ENCODE measurements around the gene XRCC6. TPM values are rescaled to one million over a fixed set of nuclear protein-coding genes. Genes with fewer than 3 reads are reported as not detected.
A peak's percentile ranks its signal among the peaks of the same experiment; 100 is the strongest.
"Not testable (repeated sequence)": the region's sequence is repeated elsewhere in the genome, so short reads cannot be mapped to it uniquely, and the experiment has no call there.

XRCC6 gene
- total RNA-seq, 2 experiments from 2014 or later: 274 to 359 TPM

GRCh38 chr22:41612603-41613306 lies 8.3 kb upstream of the XRCC6 start:
- Mint-ChIP-seq H3K4me1 (peaks cover 19% of the 10 kb centered on the region), H3K4me3 (no peak overlapping the region), H3K27me3 (no peaks in the 10 kb centered on the region), H3K27ac (no peak overlapping the region), H3K9me3 (ENCODE audit: low read depth) (no peaks in the 10 kb centered on the region), H3K36me3 (peaks cover 20% of the 10 kb centered on the region)
- CTCF ChIA-PET: interaction anchor here (1.7 to 2.6 kb wide), 2 partner anchors 15 to 33 kb away, joined by 3 to 9 read pairs; no protein-coding TSS in a partner anchor
- DNase-seq: no peak
- ATAC-seq: no peak

DNA sequence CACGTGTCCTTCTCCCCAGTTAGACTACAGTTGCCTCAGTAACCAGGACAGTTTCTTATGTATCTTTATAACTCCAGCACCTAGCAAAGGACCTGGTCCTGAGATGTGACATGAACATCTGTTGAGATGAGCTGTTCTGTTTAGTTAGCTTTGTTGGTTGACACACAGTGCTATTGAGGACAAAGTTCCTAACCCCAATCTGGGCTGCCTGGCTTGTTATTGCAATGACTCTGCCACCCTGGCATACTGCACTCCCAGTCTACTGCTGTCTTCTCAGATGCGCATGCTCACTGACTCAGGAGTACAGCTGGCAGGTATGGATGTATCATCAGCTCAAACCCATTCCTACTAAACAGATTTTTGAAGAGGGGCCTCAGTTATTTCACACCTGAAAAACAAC lies 7.6 kb upstream of the XRCC6 start:
- CTCF ChIA-PET: interaction anchor here (2.6 kb wide), 1 partner anchor 16 kb away, joined by 9 read pairs; no protein-coding TSS in a partner anchor
- H3K4me3 Mint-ChIP-seq: no peak overlapping the region
- ATAC-seq (no peak), DNase-seq (no peak)
- no peaks in the 10 kb centered on the region for H3K9me3 Mint-ChIP-seq (ENCODE audit: low read depth)
- H3K4me1 Mint-ChIP-seq: peaks cover 22% of the 10 kb centered on the region
- no peak overlapping the region for H3K27ac Mint-ChIP-seq
- H3K36me3 Mint-ChIP-seq: peaks cover 20% of the 10 kb centered on the region
- H3K27me3 Mint-ChIP-seq: no peaks in the 10 kb centered on the region

DNA sequence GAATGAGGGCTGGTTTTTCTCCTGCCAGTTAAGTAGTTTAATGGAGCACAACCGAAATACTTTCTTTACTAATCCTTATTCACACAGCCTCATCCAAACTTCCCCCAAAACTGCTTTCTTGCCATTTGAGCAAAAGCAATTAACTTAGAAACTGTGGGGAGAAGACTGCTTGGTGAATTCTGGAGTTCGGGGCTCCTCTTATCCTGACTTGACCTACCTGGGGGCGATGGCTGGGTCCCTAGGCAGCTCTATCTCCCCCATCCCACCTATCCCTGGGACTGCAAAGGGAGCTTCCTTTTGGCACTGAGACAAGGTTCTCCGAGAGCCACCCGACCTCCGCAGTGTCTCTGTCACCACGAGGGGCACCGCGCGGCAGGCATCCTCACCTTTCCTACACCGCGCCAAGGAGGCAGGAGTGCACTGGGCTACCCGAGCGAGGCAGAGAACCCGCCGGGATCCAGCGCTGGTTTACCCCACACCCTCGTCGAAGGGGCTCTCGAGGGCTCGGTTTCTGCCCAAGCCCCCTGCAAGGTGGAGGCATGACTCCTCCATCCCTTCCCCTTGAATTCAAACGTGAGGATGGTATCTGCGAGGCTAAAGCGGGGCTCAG lies 1.0 kb upstream of the XRCC6 start:
- Mint-ChIP-seq H3K36me3 (peaks cover 24% of the 10 kb centered on the region), H3K9me3 (ENCODE audit: low read depth) (no peaks in the 10 kb centered on the region), H3K4me3 (peak overlapping the region; percentile 96), H3K27me3 (no peaks in the 10 kb centered on the region), H3K4me1 (peaks cover 50% of the 10 kb centered on the region), H3K27ac (peak overlapping the region; percentile 97)
- DNase-seq (peak; percentile 73), ATAC-seq (peak; percentile 20)
- CTCF ChIA-PET: interaction anchor here (1.3 to 4.4 kb wide), 7 partner anchors 16 to 321 kb away, joined by 3 to 25 read pairs (median 6); partner anchors contain the start of genes PMM1 and POLR3H

DNA sequence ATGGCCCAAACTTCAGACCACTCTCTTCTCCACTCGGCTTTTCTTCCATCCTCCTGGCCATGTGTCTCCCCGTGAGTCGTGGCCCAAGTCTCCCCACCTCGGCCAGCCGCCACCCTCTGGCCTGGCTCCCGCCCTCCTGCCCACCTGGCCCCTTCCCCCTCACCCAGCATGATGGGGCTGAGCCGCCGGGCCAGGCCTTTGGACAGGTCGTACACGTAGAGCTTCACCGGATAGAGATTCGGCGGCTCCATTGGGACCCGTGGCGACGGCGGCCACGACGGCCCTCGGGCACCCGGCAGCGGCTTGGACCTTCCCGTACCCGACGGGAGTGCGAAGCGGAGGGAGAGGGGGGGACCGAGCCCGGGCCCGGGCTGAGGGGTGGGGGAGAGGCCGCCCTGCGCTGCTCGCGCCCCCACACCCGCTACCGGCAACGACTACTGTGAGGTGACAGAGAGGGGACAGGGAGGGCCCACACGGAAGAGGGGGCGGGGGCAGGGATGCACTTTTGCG lies 451 bp upstream of the XRCC6 start, which contains the start of gene DESI1:
Gene DESI1 (minus strand): TSS at position 455 of the 510 bp plus-strand sequence. CDS start 204 bp downstream, at position 251.
- ATAC-seq (peak; percentile 33), DNase-seq (no peak)
- H3K4me1 Mint-ChIP-seq: peaks cover 47% of the 10 kb centered on the region
- no peaks in the 10 kb centered on the region for H3K27me3 Mint-ChIP-seq
- peak within 1 kb of the TSS; percentile 96 for H3K4me3 Mint-ChIP-seq
- no peaks in the 10 kb centered on the region for H3K9me3 Mint-ChIP-seq (ENCODE audit: low read depth)
- peaks cover 26% of the 10 kb centered on the region for H3K36me3 Mint-ChIP-seq
- peak within 1 kb of the TSS; percentile 97 for H3K27ac Mint-ChIP-seq
- CTCF ChIA-PET: interaction anchor here (1.3 to 3.7 kb wide), 5 partner anchors 16 to 320 kb away, joined by 3 to 24 read pairs (median 6); partner anchors contain the start of gene PMM1

DNA sequence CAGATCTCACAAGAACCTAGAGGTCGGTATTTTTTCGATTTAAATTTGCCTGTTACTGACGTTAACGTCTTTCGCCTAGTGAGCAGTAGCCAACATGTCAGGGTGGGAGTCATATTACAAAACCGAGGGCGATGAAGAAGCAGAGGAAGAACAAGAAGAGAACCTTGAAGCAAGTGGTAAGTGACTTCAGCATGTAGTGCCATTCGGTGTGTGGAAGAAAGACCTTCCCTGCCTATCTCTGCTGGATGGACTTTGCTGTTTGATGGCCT lies 750 bp downstream of the XRCC6 start:
- Mint-ChIP-seq H3K4me3 (peak overlapping the region; percentile 96), H3K27ac (peak overlapping the region; percentile 97), H3K27me3 (no peaks in the 10 kb centered on the region), H3K4me1 (peaks cover 42% of the 10 kb centered on the region), H3K36me3 (peaks cover 27% of the 10 kb centered on the region), H3K9me3 (ENCODE audit: low read depth) (no peaks in the 10 kb centered on the region)
- ATAC-seq (no peak), DNase-seq (no peak)
- CTCF ChIA-PET: interaction anchor here (1.2 to 3.7 kb wide), 3 partner anchors 32 to 75 kb away, joined by 3 to 24 read pairs (median 4); no protein-coding TSS in a partner anchor

DNA sequence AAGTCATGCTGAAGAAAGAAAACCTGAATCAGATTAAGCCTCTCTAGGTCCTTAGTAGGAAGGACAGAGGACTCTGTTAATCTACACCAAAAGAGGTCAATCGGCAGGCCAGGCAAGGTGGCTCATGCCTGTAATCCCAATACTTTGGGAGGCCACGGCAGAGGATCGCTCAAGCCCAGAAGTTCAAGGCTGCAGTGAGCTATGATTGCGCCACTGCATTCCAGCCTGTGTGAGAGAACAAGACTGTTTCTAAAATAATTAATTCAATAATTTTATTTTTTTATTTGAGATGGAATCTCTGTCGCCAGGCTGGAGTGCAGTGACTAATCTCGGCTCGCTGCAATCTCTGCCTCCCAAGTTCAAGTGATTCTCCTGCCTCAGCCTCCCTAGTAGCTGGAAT lies 4.5 kb downstream of the XRCC6 start:
- ATAC-seq: no peak
- CTCF ChIA-PET: interaction anchor here (0.6 kb wide), 1 partner anchor 13 kb away, joined by 5 read pairs; no protein-coding TSS in a partner anchor
- no peak overlapping the region for H3K27ac Mint-ChIP-seq
- H3K27me3 Mint-ChIP-seq: no peaks in the 10 kb centered on the region
- H3K9me3 Mint-ChIP-seq (ENCODE audit: low read depth): no peaks in the 10 kb centered on the region
- H3K4me1 Mint-ChIP-seq: peaks cover 24% of the 10 kb centered on the region
- H3K36me3 Mint-ChIP-seq: peaks cover 53% of the 10 kb centered on the region
- DNase-seq: no peak
- no peak overlapping the region for H3K4me3 Mint-ChIP-seq

- peaks cover 53% of the 10 kb centered on the region for H3K36me3 Mint-ChIP-seq
- ATAC-seq; CTCF ChIA-PET; DNase-seq; H3K27ac Mint-ChIP-seq; H3K27me3 Mint-ChIP-seq; H3K9me3 Mint-ChIP-seq (ENCODE audit: low read depth); H3K4me1 Mint-ChIP-seq; H3K4me3 Mint-ChIP-seq: not testable (repeated sequence)
Measured at GRCh38 chr22:41631115-41631514, 10.0 kb downstream of the XRCC6 start.

GRCh38 chr22:41631615-41632014 lies 10.5 kb downstream of the XRCC6 start:
- H3K27me3 Mint-ChIP-seq; DNase-seq; CTCF ChIA-PET; H3K4me1 Mint-ChIP-seq; ATAC-seq; H3K4me3 Mint-ChIP-seq; H3K27ac Mint-ChIP-seq; H3K9me3 Mint-ChIP-seq (ENCODE audit: low read depth): not testable (repeated sequence)
- H3K36me3 Mint-ChIP-seq: peaks cover 53% of the 10 kb centered on the region

- not testable (repeated sequence) for H3K9me3 Mint-ChIP-seq (ENCODE audit: low read depth); H3K4me3 Mint-ChIP-seq; DNase-seq; ATAC-seq; H3K4me1 Mint-ChIP-seq; H3K27me3 Mint-ChIP-seq; H3K27ac Mint-ChIP-seq
- CTCF ChIA-PET: interaction anchor here (2.1 kb wide), 1 partner anchor 32 kb away, joined by 7 read pairs; no protein-coding TSS in a partner anchor
- H3K36me3 Mint-ChIP-seq: peaks cover 43% of the 10 kb centered on the region
Measured at GRCh38 chr22:41634610-41635009, 13.5 kb downstream of the XRCC6 start.

DNA sequence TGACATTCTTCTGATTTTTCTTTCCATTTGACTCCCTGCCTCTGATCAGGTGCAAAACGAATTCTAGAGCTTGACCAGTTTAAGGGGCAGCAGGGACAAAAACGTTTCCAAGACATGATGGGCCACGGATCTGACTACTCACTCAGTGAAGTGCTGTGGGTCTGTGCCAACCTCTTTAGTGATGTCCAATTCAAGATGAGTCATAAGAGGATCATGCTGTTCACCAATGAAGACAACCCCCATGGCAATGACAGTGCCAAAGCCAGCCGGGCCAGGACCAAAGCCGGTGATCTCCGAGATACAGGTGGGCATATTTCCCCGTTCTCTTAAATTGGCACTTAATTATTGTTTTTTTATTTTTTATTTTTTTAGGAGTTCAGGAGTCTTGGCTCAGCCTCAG lies 15.4 kb downstream of the XRCC6 start:
- CTCF ChIA-PET: interaction anchor here (0.6 to 1.4 kb wide), 2 partner anchors 28 to 31 kb away, joined by 3 to 4 read pairs; no protein-coding TSS in a partner anchor
- Mint-ChIP-seq H3K9me3 (ENCODE audit: low read depth) (no peaks in the 10 kb centered on the region), H3K4me1 (no peaks in the 10 kb centered on the region), H3K27me3 (no peaks in the 10 kb centered on the region), H3K4me3 (no peak overlapping the region), H3K36me3 (peaks cover 46% of the 10 kb centered on the region), H3K27ac (no peak overlapping the region)
- DNase-seq (no peak), ATAC-seq (no peak)

DNA sequence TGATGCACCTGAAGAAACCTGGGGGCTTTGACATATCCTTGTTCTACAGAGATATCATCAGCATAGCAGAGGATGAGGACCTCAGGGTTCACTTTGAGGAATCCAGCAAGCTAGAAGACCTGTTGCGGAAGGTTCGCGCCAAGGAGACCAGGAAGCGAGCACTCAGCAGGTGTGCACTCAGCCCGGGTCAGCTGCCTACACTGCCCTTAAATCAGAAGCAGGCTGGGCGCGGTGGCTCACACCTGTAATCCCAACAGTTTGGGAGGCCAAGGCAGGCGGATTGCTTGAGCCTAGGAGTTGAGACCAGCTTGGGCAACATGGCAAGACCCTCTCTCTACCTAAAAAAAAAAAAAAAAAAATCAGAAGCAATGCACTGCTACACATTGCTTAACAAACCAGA lies 16.5 kb downstream of the XRCC6 start:
- H3K36me3 Mint-ChIP-seq: peaks cover 51% of the 10 kb centered on the region
- not testable (repeated sequence) for ATAC-seq; H3K27ac Mint-ChIP-seq; H3K4me1 Mint-ChIP-seq; H3K4me3 Mint-ChIP-seq; H3K9me3 Mint-ChIP-seq (ENCODE audit: low read depth); DNase-seq; H3K27me3 Mint-ChIP-seq
- CTCF ChIA-PET: interaction anchor here (1.0 to 1.4 kb wide), 4 partner anchors 9 to 29 kb away, joined by 3 to 4 read pairs (median 4); partner anchors contain the start of genes DESI1 and XRCC6

DNA sequence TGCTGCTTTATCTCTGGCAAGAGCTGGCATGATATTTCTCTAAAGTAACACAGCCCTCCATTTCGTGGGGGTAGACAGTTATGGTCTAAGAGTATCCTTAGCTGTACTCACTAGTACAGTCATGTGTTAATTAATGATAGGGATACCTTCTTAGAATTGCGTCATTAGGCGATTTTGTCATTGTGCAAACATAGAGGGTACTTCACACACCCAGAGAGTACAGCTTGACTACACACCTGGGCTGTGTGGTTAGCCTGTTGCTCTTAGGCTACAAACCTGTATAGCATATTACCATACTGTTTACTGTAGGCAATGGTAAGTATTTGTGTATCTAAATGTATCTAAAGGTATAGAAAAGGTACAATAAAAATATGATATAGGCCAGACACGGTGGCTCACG lies 17.0 kb downstream of the XRCC6 start:
- DNase-seq (no peak), ATAC-seq (no peak)
- Mint-ChIP-seq H3K9me3 (ENCODE audit: low read depth) (no peaks in the 10 kb centered on the region), H3K27me3 (no peaks in the 10 kb centered on the region), H3K36me3 (peaks cover 53% of the 10 kb centered on the region), H3K4me3 (no peak overlapping the region), H3K27ac (no peak overlapping the region), H3K4me1 (peaks cover 2% of the 10 kb centered on the region)
- CTCF ChIA-PET: interaction anchor here (0.7 to 1.9 kb wide), 5 partner anchors 8 to 29 kb away, joined by 3 to 5 read pairs (median 4); partner anchors contain the start of genes DESI1 and XRCC6

DNA sequence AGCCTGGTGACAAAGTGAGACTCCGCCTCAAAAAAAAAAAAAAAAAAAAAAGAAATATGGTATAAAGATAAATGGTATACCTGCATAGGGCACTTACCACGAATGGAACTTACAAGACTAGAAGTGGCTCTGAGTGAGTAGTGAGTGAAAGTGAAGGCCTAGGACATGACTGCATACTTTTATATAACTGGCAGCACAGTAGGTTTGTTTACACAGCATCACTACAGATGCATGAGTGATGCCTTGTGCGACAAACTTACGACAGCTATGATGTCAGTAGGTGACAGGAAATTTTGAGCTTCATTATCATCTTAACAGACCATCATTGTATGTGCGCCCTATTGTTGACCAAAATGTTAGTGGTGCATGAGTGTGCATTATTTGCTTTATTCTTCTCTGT lies 17.7 kb downstream of the XRCC6 start:
- no peaks in the 10 kb centered on the region for H3K9me3 Mint-ChIP-seq (ENCODE audit: low read depth)
- peaks cover 2% of the 10 kb centered on the region for H3K4me1 Mint-ChIP-seq
- CTCF ChIA-PET: interaction anchor here (0.7 to 1.9 kb wide), 3 partner anchors 8 to 22 kb away, joined by 4 to 5 read pairs (median 5); no protein-coding TSS in a partner anchor
- ATAC-seq: no peak
- H3K27me3 Mint-ChIP-seq: no peaks in the 10 kb centered on the region
- H3K36me3 Mint-ChIP-seq: peaks cover 48% of the 10 kb centered on the region
- no peak overlapping the region for H3K4me3 Mint-ChIP-seq
- H3K27ac Mint-ChIP-seq: no peak overlapping the region
- no peak for DNase-seq
